DND-41 (cell line): ENCODE results near the gene ACBD4.

Experiments
- ATAC-seq: fragments of 200-7000 bp; cut with Tn5 transposase; 3 replicates; pipeline ENCODE4 v1.9.1; 2021; ENCODE audit warnings: low read depth; ENCODE audit not compliant: insufficient read depth
- DNase-seq: peaks from one replicate; pipeline ENCODE4 v3.0.0-alpha.2; 2020
- H2AFZ ChIP-seq: 2 replicates; pipeline ENCODE4 v1.6.0; 2012; ENCODE audit warnings: low read depth, low read length
- H3K27ac ChIP-seq: 2 replicates; pipeline ENCODE4 v1.5.1; 2012; ENCODE audit warnings: low read length, inconsistent platforms
- H3K27me3 ChIP-seq: fragments of 200-600 bp; sonication (generic); 2 replicates; pipeline ENCODE4 v1.6.0; 2012; ENCODE audit warnings: low read length, mild to moderate bottlenecking, inconsistent platforms; ENCODE audit not compliant: insufficient read depth, poor library complexity
- H3K36me3 ChIP-seq: 2 replicates; pipeline ENCODE4 v1.5.1; 2012; ENCODE audit warnings: low read length, inconsistent platforms; ENCODE audit not compliant: insufficient read depth
- H3K4me1 ChIP-seq: 2 replicates; pipeline ENCODE4 v1.5.1; 2012; ENCODE audit warnings: mild to moderate bottlenecking, low read length; ENCODE audit not compliant: insufficient read depth
- H3K4me2 ChIP-seq: 2 replicates; pipeline ENCODE4 v1.6.0; 2012; ENCODE audit warnings: mild to moderate bottlenecking, moderate library complexity, low read length, inconsistent platforms; ENCODE audit not compliant: insufficient read depth
- H3K4me3 ChIP-seq, 2 experiments: fragments of 200-600 bp in 1 of 2; shearing (Covaris generic) in 1 of 2; 2 replicates each; pipeline ENCODE4 v1.5.1; 2012 to 2016; ENCODE audit warnings: inconsistent platforms in 2 of 2, low read length in 2 of 2, mild to moderate bottlenecking in 2 of 2, low read depth in 1 of 2, moderate library complexity in 1 of 2
- H3K79me2 ChIP-seq: 2 replicates; pipeline ENCODE4 v1.6.0; 2012; ENCODE audit warnings: low read length, inconsistent platforms; ENCODE audit not compliant: insufficient read depth
- H3K9ac ChIP-seq: 2 replicates; pipeline ENCODE4 v1.6.0; 2012; ENCODE audit warnings: low read depth, mild to moderate bottlenecking, inconsistent platforms, low read length, moderate library complexity
- H3K9me3 ChIP-seq: 2 replicates; pipeline ENCODE4 v1.5.1; 2012; ENCODE audit warnings: low read length, moderate library complexity, mild to moderate bottlenecking, inconsistent platforms; ENCODE audit not compliant: insufficient read depth, severe bottlenecking
- H4K20me1 ChIP-seq: 2 replicates; pipeline ENCODE4 v1.6.0; 2012; ENCODE audit warnings: low read length; ENCODE audit not compliant: insufficient read depth
- EZH2 ChIP-seq: IDR thresholded peaks from 3 replicates; pipeline ENCODE4 v1.6.1; 2012; ENCODE audit warnings: borderline replicate concordance, low read depth, mild to moderate bottlenecking, moderate library complexity, low read length, inconsistent platforms; ENCODE audit not compliant: severe bottlenecking
- TF ChIP-seq, protein P1 (sequence below): IDR thresholded peaks from 2 replicates; pipeline ENCODE4 v1.5.1; 2012; ENCODE audit warnings: borderline replicate concordance, low read length, moderate library complexity, mild to moderate bottlenecking; ENCODE audit not compliant: poor library complexity, severe bottlenecking; ENCODE audit errors: extremely low read depth

ACBD4 gene

GRCh38 chr17:45116434-45117016 lies 19.0 kb upstream of the ACBD4 start:
- Histone ChIP-seq H3K36me3 (no peaks in the 10 kb centered on the region), H3K4me2 (no peak overlapping the region), H3K27me3 (no peaks in the 10 kb centered on the region), H4K20me1 (no peaks in the 10 kb centered on the region; the same call in 1 of the 2 replicates), H3K4me1 (no peaks in the 10 kb centered on the region), H3K9ac (no peak overlapping the region), H3K79me2 (no peaks in the 10 kb centered on the region), H3K4me3 (no peak overlapping the region), H3K27ac (no peak overlapping the region), H3K9me3 (no peaks in the 10 kb centered on the region), H2AFZ (no peak overlapping the region)
- ATAC-seq, result no peak
- TF ChIP-seq, protein P1, sequence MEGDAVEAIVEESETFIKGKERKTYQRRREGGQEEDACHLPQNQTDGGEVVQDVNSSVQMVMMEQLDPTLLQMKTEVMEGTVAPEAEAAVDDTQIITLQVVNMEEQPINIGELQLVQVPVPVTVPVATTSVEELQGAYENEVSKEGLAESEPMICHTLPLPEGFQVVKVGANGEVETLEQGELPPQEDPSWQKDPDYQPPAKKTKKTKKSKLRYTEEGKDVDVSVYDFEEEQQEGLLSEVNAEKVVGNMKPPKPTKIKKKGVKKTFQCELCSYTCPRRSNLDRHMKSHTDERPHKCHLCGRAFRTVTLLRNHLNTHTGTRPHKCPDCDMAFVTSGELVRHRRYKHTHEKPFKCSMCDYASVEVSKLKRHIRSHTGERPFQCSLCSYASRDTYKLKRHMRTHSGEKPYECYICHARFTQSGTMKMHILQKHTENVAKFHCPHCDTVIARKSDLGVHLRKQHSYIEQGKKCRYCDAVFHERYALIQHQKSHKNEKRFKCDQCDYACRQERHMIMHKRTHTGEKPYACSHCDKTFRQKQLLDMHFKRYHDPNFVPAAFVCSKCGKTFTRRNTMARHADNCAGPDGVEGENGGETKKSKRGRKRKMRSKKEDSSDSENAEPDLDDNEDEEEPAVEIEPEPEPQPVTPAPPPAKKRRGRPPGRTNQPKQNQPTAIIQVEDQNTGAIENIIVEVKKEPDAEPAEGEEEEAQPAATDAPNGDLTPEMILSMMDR, result no peak
- no peak for TF ChIP-seq EZH2
- no peak for DNase-seq

- Histone ChIP-seq H3K4me1 (no peaks in the 10 kb centered on the region), H3K36me3 (no peaks in the 10 kb centered on the region), H3K27me3 (no peaks in the 10 kb centered on the region), H3K79me2 (no peaks in the 10 kb centered on the region), H3K9ac (no peak overlapping the region), H2AFZ (no peak overlapping the region), H4K20me1 (no peaks in the 10 kb centered on the region; the same call in 1 of the 2 replicates), H3K9me3 (no peaks in the 10 kb centered on the region), H3K4me3 (no peak overlapping the region), H3K27ac (no peak overlapping the region), H3K4me2 (no peak overlapping the region)
- TF ChIP-seq, protein P1, result no peak
- no peak for TF ChIP-seq EZH2
- ATAC-seq (no peak), DNase-seq (no peak)
Measured at GRCh38 chr17:45117334-45117733, 18.2 kb upstream of the ACBD4 start.

GRCh38 chr17:45117848-45118646 lies 17.4 kb upstream of the ACBD4 start:
- Histone ChIP-seq H3K9me3 (no peaks in the 10 kb centered on the region), H3K9ac (no peak overlapping the region), H3K27ac (no peak overlapping the region), H3K4me2 (no peak overlapping the region), H2AFZ (no peak overlapping the region), H3K36me3 (no peaks in the 10 kb centered on the region), H3K4me1 (no peaks in the 10 kb centered on the region), H4K20me1 (no peaks in the 10 kb centered on the region; the same call in 1 of the 2 replicates), H3K79me2 (no peaks in the 10 kb centered on the region), H3K4me3 (no peak overlapping the region), H3K27me3 (no peaks in the 10 kb centered on the region)
- ATAC-seq (no peak), DNase-seq (no peak)
- TF ChIP-seq, protein P1, result no peak
- TF ChIP-seq EZH2, result no peak
